Prostate gland (tissue), 2 donors: Measurements from ENCODE around the gene DSEL.

ENCODE experiments used
- POLR2A ChIP-seq: fragments of 450-650 bp; IDR thresholded peaks from one replicate; pipeline ENCODE4 v1.6.1; 2016; ENCODE audit warnings: antibody characterized with exemption, mild to moderate bottlenecking
- POLR2AphosphoS5 ChIP-seq: sonication (generic); formaldehyde crosslinking; IDR thresholded peaks from one replicate; pipeline ENCODE4 v1.6.1; 2017; ENCODE audit warnings: antibody characterized with exemption
- TF ChIP-seq, protein P1 (sequence below), 4 experiments: fragments of 200-600 bp in 2 of 4; fragments of 450-650 bp in 2 of 4; sonication (generic) in 2 of 4; IDR thresholded peaks; 1 replicate in 3 of 4; 2 replicates in 1 of 4; pipeline ENCODE4 v1.5.1; 2016 to 2019; ENCODE audit warnings: antibody characterized with exemption in 4 of 4, mild to moderate bottlenecking in 2 of 4, moderate library complexity in 2 of 4

DNA sequence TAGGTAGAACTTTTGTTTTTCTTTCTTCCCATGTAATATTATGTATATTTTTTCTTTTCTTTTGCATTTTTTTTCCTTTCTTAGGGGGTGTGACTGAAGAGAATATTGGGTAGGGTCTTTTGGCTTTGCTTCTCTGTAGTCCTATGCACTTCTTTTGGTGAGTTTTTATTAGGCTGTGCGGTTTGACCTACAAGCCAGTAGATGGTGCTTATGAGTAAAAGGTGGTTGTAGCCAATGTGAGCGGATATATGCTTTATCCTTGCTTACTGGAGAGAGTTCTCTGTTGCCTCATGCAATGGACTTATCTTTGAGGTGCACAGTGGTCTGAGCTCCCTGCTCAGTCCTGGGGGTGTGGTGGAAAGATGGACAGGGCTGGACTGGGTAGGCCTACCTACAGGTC, 52.7 kb downstream of the DSEL start:
- TF ChIP-seq, protein P1, sequence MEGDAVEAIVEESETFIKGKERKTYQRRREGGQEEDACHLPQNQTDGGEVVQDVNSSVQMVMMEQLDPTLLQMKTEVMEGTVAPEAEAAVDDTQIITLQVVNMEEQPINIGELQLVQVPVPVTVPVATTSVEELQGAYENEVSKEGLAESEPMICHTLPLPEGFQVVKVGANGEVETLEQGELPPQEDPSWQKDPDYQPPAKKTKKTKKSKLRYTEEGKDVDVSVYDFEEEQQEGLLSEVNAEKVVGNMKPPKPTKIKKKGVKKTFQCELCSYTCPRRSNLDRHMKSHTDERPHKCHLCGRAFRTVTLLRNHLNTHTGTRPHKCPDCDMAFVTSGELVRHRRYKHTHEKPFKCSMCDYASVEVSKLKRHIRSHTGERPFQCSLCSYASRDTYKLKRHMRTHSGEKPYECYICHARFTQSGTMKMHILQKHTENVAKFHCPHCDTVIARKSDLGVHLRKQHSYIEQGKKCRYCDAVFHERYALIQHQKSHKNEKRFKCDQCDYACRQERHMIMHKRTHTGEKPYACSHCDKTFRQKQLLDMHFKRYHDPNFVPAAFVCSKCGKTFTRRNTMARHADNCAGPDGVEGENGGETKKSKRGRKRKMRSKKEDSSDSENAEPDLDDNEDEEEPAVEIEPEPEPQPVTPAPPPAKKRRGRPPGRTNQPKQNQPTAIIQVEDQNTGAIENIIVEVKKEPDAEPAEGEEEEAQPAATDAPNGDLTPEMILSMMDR (IDR thresholded peaks at IDR 0.05) = no peak
- TF ChIP-seq POLR2A (no peak), POLR2AphosphoS5 (no peak)
